ENCODE measurements around the gene NLRC3. TPM values are rescaled to one million over a fixed set of nuclear protein-coding genes. Genes with fewer than 3 reads are reported as not detected.

NLRC3 gene
- total RNA-seq, 1 donor from 2014 or later, result 2.6 TPM

DNA sequence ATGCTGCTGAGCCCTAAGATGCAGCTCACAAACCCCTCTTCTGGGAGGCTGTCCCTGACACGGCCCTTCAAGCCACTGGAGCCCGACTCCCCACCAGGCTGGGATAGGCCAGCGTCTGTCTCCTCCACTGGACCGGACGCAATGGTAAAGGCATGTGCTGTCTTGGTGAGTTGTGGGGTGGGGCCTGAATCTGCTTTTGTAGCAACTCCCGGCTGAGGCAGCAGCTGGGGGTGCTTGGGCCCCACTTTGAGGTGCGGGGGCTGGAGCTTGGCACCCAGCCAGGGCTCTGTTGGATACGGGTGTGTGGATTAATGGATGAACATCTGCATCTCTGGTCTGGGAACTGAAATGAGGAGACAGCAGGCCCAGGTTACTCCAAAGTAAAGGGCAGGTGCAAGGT, 3.5 kb upstream of the NLRC3 start:
- no peak for DNase-seq (ENCODE audit: low read depth in 2 of 2)

- no peak for DNase-seq (ENCODE audit: low read depth in 2 of 2)
Measured at GRCh38 chr16:3580251-3580651, 3.0 kb upstream of the NLRC3 start.

DNA sequence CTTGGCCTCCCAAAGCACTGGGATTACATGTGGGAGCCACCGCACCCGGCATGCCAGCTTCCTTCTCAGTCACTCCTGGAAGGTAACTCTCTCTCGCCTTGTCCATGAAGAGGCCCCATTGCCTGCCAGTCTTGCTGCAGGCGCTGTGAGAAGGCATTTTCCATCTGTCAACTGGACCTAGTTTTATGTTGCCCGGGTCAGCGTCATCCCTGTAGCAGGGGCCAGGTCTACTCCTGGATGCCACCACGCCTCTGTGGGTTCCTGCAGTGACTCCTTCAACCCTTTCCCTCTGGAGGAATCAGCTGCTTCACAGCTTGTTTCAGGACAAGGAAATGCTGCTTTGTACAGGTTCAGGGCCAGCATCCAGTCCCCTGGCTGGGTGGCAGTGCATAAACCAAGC, 2.6 kb upstream of the NLRC3 start:
- no peak for DNase-seq (ENCODE audit: low read depth in 2 of 2)

GRCh38 chr16:3578610-3579551, 1.7 kb upstream of the NLRC3 start:
- peak in 1 of 2 donors; percentile 10 for DNase-seq (ENCODE audit: low read depth in 2 of 2)

- DNase-seq (ENCODE audit: low read depth in 2 of 2), result no peak
Measured at GRCh38 chr16:3578121-3578520, 918 bp upstream of the NLRC3 start.

DNA sequence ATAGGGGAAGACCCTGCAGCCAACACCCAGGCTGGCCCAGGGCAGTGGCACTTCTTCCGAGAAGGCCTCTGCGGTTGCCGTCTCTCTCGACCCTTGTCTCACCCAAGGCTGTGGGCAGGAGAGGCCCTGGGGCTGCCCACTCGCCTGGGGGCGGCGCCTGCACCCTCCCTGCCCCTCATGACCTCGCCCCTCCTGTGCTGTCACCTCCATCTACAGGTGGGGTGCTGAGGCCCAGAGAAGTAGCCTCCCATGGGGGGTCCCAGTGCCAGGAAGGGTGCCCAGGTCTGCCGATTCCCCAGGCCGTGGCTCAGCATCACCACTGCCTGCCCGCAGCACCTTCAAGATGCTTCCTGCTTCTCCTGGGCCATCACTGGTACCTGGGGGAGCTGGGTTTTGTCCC, 992 bp downstream of the NLRC3 start:
- DNase-seq (ENCODE audit: low read depth in 2 of 2), result no peak

DNA sequence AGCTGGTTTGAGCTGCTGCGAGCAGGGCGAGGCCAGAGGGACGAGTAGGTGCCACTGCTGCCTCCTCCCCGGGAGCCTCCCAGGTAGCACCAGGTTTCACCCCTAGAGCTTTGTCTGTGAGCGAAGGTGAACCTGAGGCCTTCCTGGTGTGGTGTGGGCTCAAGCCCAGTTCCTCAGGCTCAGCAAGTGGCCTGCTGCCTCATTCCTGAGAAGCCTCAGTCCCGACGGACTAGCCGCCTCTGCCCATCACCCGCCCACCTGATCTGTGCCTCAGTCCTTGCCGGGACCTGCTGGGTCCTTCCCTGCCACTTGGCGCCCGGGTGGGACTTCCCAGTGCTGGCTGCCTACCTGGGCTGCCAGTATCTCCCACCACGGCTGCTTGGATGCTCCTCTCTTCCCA, 1.7 kb downstream of the NLRC3 start:
- DNase-seq (ENCODE audit: low read depth in 2 of 2), result no peak

DNA sequence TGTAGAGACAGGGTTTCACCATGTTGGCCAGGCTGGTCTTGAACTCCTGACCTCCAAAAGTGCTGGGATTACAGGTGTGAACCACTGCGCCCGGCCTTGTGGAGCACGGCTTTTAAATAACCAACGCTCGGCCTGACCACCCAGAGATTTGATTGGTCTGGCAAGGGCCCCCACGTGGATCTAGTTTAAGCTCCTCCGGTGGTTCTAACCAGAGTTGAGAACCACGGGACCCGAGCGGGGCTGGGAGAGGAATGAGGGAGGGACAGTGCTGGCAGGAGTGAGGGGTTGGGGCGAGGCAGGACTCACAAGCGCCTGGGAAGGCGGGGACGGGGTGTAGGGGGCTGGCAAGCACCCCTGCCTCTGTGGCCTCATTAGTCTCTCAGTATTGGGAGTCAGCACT, 3.0 kb downstream of the NLRC3 start:
- no peak for DNase-seq (ENCODE audit: low read depth in 2 of 2)

GRCh38 chr16:3573146-3573815, 3.9 kb downstream of the NLRC3 start:
- DNase-seq (ENCODE audit: low read depth in 2 of 2), result no peak

DNA sequence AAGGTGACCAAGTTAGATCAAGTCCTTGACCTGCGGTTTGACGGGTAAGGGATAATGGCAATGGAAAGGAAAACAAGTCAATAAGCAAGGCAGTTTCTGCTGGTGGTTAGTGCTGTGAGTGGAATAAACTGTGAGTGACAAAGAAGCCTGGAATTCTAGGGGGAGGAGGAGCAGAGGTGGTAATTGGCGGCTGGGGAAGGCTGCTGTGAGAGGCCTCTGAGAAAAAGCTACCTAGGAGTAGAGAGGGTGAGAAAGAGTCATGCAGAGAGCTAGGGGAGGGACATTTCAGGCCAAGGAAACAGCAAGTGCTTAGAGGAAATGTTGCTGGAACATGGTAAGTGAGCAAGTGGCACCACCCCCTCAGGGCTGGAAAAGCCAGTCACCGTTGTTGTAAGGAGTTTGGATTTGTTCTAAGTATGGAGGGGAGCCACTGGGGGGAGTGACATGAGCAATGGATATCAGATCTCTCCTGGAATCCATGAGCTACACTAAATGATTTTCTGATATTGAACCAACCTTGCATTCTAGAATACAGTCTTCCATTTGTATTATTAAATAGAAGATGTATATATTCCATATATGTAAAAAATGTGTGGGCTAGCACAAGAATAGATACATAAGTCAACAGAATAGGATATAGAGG, 6.7 kb downstream of the NLRC3 start:
- DNase-seq (ENCODE audit: low read depth in 2 of 2), result no peak

DNA sequence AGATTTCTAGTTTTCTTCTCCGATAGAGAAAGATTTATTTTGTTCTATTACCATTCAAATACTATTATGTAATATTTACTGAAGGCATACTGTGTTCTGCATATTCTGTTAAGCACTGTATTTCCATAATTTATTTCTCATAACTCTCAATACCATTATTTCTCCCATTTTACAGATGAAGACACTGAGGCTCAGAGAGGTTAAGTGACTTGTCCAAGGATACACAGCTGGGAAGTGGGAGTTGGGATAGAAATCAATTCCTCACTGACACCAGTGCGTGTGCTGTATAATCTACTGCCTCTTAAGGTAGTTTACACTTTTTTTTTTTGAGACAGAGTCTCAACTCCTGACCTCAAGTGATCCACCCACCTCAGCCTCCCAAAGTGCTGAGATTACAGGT, 7.4 kb downstream of the NLRC3 start:
- no peak for DNase-seq (ENCODE audit: low read depth in 2 of 2)

- DNase-seq (ENCODE audit: low read depth in 2 of 2), result no peak
Measured at GRCh38 chr16:3566990-3567389, 10.2 kb downstream of the NLRC3 start.

DNA sequence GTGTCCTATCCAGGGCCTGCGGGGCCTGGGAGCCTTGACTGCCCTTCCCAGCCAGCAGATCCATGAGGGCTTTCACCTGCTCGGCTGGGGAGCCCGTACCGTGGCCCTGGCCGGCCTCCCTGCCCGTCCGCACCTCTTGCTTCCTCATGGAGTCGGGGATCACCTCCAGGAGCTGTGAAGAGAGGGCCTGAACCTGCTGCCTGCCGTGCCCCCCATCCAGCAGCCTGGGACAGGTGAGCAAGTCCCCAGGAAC, 12.4 kb downstream of the NLRC3 start:
- no peak for DNase-seq (ENCODE audit: low read depth in 2 of 2)

GRCh38 chr16:3564130-3564888, 12.9 kb downstream of the NLRC3 start:
- no peak for DNase-seq (ENCODE audit: low read depth in 2 of 2)

DNA sequence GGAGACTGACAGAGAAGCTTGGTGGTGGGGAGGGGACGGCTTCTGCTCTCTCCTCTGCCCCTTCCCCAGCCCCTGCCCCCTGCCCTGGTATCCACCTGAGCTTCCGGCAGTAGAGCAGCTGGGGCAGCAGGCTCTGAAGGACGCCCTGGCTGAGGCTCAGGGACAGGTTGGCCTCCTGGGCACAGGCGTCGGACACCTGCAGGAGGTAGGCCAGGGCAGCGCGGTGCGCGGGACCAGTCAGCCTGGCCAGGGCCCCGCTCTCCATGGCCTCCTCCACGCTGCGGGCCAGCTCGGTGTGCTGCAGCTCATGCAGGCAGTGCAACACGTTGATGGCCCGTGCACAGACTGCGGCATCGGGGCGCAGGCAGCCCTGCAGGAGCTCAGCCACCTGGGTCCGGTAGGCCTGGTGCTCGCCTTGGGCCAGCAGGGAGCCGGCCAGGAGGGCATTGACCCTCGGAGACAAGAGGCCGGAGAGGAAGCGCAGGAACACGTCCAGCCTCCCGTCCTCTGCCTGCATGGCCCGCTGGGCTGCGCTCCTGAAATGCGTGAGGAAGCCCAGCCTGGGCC, 14.2 kb downstream of the NLRC3 start:
- DNase-seq (ENCODE audit: low read depth in 2 of 2), result no peak

DNA sequence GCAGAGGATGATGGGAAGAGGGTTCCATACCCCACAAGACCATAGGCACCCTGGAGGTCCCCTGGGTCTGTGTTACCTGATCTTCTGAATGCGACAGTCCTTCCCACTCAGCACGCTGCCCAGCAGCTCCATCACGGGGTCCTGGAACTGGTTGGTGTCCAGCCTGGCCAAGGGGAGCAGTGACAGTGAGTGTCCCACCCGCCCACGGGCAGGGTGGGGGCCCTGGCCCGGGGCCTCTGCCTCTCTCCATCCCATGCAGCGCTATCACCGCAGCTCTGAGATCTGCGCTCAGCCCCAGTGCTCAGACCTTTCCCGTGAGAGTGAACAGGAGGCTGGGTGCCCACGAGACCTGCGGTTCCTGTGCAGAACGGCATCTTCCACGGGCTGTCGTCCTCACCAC, 15.6 kb downstream of the NLRC3 start:
- no peak for DNase-seq (ENCODE audit: low read depth in 2 of 2)

GRCh38 chr16:3554351-3554928, 22.8 kb downstream of the NLRC3 start:
- DNase-seq (ENCODE audit: low read depth in 2 of 2), result no peak

- no peak for DNase-seq (ENCODE audit: low read depth in 2 of 2)
Measured at GRCh38 chr16:3553138-3553923, 23.9 kb downstream of the NLRC3 start.

DNA sequence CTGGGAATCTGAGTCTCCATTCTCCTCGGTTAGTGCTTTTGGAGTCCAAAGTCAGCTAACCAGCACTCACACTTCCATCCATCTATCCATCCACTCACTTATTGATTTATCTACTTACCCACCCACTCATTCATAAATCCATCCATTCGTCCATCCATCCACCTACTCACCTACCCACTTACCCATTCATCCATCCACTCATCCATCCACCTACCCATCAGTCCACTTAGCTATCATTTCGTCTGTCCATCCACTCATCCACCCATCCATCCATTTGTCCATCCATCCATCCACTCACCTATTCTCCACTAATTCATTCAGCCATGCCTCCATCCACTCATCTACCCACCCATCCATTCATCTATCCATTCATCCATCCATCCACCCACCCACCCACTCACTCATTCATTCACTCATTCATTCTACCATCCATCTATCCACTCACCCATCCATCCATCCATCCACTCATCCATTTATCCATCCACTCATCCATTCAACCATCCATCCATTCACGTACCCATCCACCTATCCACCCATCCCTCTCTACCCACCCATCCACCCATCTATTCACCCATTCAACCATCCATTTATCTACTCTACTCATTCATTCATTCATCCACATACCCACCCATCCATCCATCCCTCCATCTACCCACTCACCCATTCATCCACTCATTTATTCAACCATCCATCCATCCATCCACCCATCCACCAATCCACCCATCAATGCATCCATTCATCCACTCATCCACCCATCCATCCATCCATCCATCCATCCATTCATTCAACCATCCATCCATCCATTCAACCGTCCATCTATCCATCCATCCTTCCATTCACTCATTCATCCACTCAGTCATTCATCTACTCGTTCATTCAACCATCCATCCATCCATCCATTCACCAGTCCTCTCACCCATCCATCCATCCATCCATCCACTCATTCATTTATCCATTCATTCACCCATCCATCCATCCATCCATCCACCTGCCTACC, 26.1 kb downstream of the NLRC3 start:
- no peak for DNase-seq (ENCODE audit: low read depth in 2 of 2)

All from lung microvascular endothelial cell (primary cell).